K562 (cell line): ENCODE measurements around the gene CFAP54. TPM values are rescaled to one million over a fixed set of nuclear protein-coding genes. Genes with fewer than 3 reads are reported as not detected.

Source experiments
- ATAC-seq: fragments of 200-7000 bp; cut with Tn5 transposase; 3 replicates; pipeline ENCODE4 v1.9.1; 2020; ENCODE audit warnings: moderate library complexity
- BruUV-seq: library from RNA; stranded (reverse); fragments of 400-500 nt; replicated peaks from 2 replicates; lab custom pipeline; 2021; lab: Mats Ljungman, UMichigan
- CTCF ChIA-PET: fragments of 300-600 bp; formaldehyde crosslinking; extraction: SDS; loops from one replicate; lab custom pipeline; 2021; ENCODE audit warnings: low intra/inter-chr PET ratio; lab: Yijun Ruan, JAX
- POLR2A ChIA-PET: fragments of 300-600, 350-650 bp; sonication (Branson Sonifier 250); formaldehyde crosslinking; extraction: SDS; loops from one replicate; lab custom pipeline; 2021; ENCODE audit warnings: antibody characterized with exemption, inconsistent platforms; lab: Yijun Ruan, JAX
- DNase-seq, 4 experiments: peaks; one replicate each; pipeline versions ENCODE4 v3.0.0 to v3.0.0-alpha.2; 2011 to 2018; ENCODE audit warnings: low spot score in 3 of 4, mixed read lengths in 3 of 4; ENCODE audit errors: extremely low read depth in 1 of 4
- FAIRE-seq: peaks from 2 replicates; lab custom pipeline; 2011; peaks lifted over from hg19 to GRCh38; lab: Jason Lieb, UNC
- H2AFZ ChIP-seq: 2 replicates; pipeline ENCODE4 v1.6.0; 2011; ENCODE audit warnings: low read depth, low read length, control low read depth, inconsistent platforms
- H3K27ac ChIP-seq: fragments of 200-600 bp; 3 replicates; pipeline ENCODE4 v1.8.0; 2011; ENCODE audit warnings: low read depth, mild to moderate bottlenecking, control low read depth, inconsistent platforms, low read length, moderate library complexity, mixed read lengths; ENCODE audit errors: extremely low read depth
- H3K27me3 ChIP-seq, 2 experiments: fragments of 300-600 bp in 1 of 2; 2 replicates in 1 of 2; 3 replicates in 1 of 2; pipeline versions ENCODE4 v1.6.0 to v1.8.0; 2011; ENCODE audit warnings: inconsistent platforms in 2 of 2, low read length in 2 of 2, mild to moderate bottlenecking in 1 of 2, mixed read lengths in 1 of 2, moderate library complexity in 1 of 2; ENCODE audit not compliant: control insufficient read depth in 2 of 2, insufficient read depth in 2 of 2
- H3K36me3 ChIP-seq: fragments of 300-600 bp; 3 replicates; pipeline ENCODE4 v1.8.0; 2011; ENCODE audit warnings: mild to moderate bottlenecking, low read length, inconsistent platforms; ENCODE audit not compliant: control insufficient read depth, insufficient read depth
- H3K4me1 ChIP-seq, 2 experiments: fragments of 200-600 bp in 1 of 2; replicated peaks in 1 of 2; 2 replicates in 1 of 2; 3 replicates in 1 of 2; pipeline versions ENCODE4 v1.5.1 to v1.8.0; 2011; ENCODE audit warnings: inconsistent platforms in 2 of 2, low read length in 2 of 2, mild to moderate bottlenecking in 1 of 2, mixed read lengths in 1 of 2, moderate library complexity in 1 of 2; ENCODE audit not compliant: control insufficient read depth in 2 of 2, insufficient read depth in 2 of 2
- H3K4me2 ChIP-seq: 2 replicates; pipeline ENCODE4 v1.6.1; 2011; ENCODE audit warnings: low read length, control low read depth, inconsistent platforms, mixed read lengths; ENCODE audit not compliant: insufficient read depth
- H3K4me3 ChIP-seq: fragments of 200-600 bp; sonication (generic), shearing (Covaris generic); 2 replicates; pipeline ENCODE4 v1.5.1; 2016; ENCODE audit warnings: control low read depth, inconsistent platforms
- H3K79me2 ChIP-seq: fragments of 200-600 bp; 3 replicates; pipeline ENCODE4 v1.8.0; 2011; ENCODE audit warnings: low read length, inconsistent platforms; ENCODE audit not compliant: control insufficient read depth, insufficient read depth
- H3K9ac ChIP-seq, 2 experiments: 2 replicates each; pipeline versions ENCODE4 v1.6.0 to v1.6.1; 2011; ENCODE audit warnings: low read depth in 2 of 2, low read length in 2 of 2, control low read depth in 1 of 2, inconsistent platforms in 1 of 2, mild to moderate bottlenecking in 1 of 2, mixed read lengths in 1 of 2; ENCODE audit not compliant: insufficient read depth in 1 of 2
- H3K9me1 ChIP-seq: one replicate; pipeline ENCODE4 v1.6.0; 2011; ENCODE audit warnings: inconsistent platforms, mild to moderate bottlenecking, low read length, moderate library complexity; ENCODE audit not compliant: control insufficient read depth, insufficient read depth
- H3K9me3 ChIP-seq: replicated peaks from 2 replicates; pipeline ENCODE4 v1.5.1; 2011; ENCODE audit warnings: low read depth, low read length, inconsistent platforms; ENCODE audit not compliant: control insufficient read depth, insufficient read depth
- H4K20me1 ChIP-seq: replicated peaks from 2 replicates; pipeline ENCODE4 v1.6.1; 2011; ENCODE audit warnings: low read length, inconsistent platforms, mixed read lengths; ENCODE audit not compliant: control insufficient read depth, insufficient read depth
- BCOR ChIP-seq: fragments of 450-650 bp; IDR thresholded peaks from 2 replicates; pipeline ENCODE4 v1.6.1; 2016
- CCAR2 ChIP-seq: fragments of 200-400 bp; formaldehyde crosslinking; IDR thresholded peaks from 2 replicates; pipeline ENCODE4 v1.6.1; 2017; ENCODE audit warnings: mild to moderate bottlenecking, low read depth, low read length
- COPS2 ChIP-seq: fragments of 450-650 bp; conservative IDR thresholded peaks from 2 replicates; pipeline ENCODE4 v1.6.1; 2016; ENCODE audit warnings: mild to moderate bottlenecking, moderate library complexity
- E2F3 ChIP-seq: fragments of 250-450 bp; sonication (Bioruptor Pico); IDR thresholded peaks from 2 replicates; pipeline ENCODE4 v1.4.0; 2020; ENCODE audit warnings: mild to moderate bottlenecking
- HNRNPH1 ChIP-seq: fragments of 200-400 bp; formaldehyde crosslinking; optimal IDR thresholded peaks from 2 replicates; pipeline ENCODE3; 2017; ENCODE audit warnings: low read depth, mild to moderate bottlenecking, low read length, moderate library complexity
- ZNF184 ChIP-seq: sonication (generic); formaldehyde crosslinking; IDR thresholded peaks from 2 replicates; pipeline ENCODE4 v1.5.0; 2020; ENCODE audit warnings: missing genetic modification reagents
- in situ Hi-C: fragments of 300-500 bp; cut with MboI; formaldehyde crosslinking; loops from 4 replicates; pipeline ENCODE4 v1.15.0; 2018; ENCODE audit warnings: inconsistent platforms, mixed read lengths
- intact Hi-C: fragments of 100-400 bp; cut with micrococcal nuclease; formaldehyde crosslinking; loops from 2 replicates; pipeline ENCODE4 v1.14.2; 2022
- polyA plus RNA-seq, 8 experiments: library from polyadenylated mRNA; depleted of rRNA in 4 of 8; stranded (reverse) in 5 of 8; unstranded in 3 of 8; fragments of >200 nt; fragmentation: Nextera tagmentation in 2 of 8; fragmentation: Illumina TruSeq in 1 of 8; extraction: Ambion mirVana in 2 of 8; extraction: Trizol in 1 of 8; gene quantifications; 2 replicates each; pipeline versions ENCODE4 v1.2.1 to v1.2.3, GENCODE V29; 2011 to 2014; ENCODE audit warnings: inconsistent platforms in 1 of 8, missing spikeins in 1 of 8
- total RNA-seq, 7 experiments: library from RNA; depleted of rRNA in 6 of 7; stranded (reverse); fragments of >200 nt in 6 of 7; fragmentation: Illumina TruSeq in 2 of 7; extraction: Trizol in 2 of 7; gene quantifications; 2 replicates each; pipeline versions ENCODE4 v1.2.1 to v1.2.3, GENCODE V29; 2011 to 2021; ENCODE audit warnings: low replicate concordance in 1 of 7
- TF ChIP-seq, protein P1 (sequence below): fragments of 450-650 bp; formaldehyde crosslinking; IDR thresholded peaks from 2 replicates; pipeline ENCODE4 v1.4.0; 2022; ENCODE audit warnings: missing genetic modification characterization
- TF ChIP-seq, protein P2 (sequence below), 3 experiments: fragments of 200-800 bp in 1 of 3; fragments of 250-450 bp in 1 of 3; fragments of 450-650 bp in 1 of 3; sonication (Bioruptor Pico) in 1 of 3; sonication (Bioruptor generic) in 1 of 3; formaldehyde crosslinking in 1 of 3; IDR thresholded peaks; 2 replicates each; pipeline versions ENCODE4 v1.6.1 to v1.8.0; 2016 to 2022; ENCODE audit warnings: mild to moderate bottlenecking in 2 of 3, missing genetic modification characterization in 2 of 3, missing compliant biosample characterization in 1 of 3, moderate library complexity in 1 of 3

The CFAP54 gene
- total and polyA plus RNA-seq, 9 of the 15 experiments (the other 6 are each of a cell fraction or from before 2014, with no cell fraction given): 0.03 to 0.23 (median 0.10) TPM; not detected in 3

DNA sequence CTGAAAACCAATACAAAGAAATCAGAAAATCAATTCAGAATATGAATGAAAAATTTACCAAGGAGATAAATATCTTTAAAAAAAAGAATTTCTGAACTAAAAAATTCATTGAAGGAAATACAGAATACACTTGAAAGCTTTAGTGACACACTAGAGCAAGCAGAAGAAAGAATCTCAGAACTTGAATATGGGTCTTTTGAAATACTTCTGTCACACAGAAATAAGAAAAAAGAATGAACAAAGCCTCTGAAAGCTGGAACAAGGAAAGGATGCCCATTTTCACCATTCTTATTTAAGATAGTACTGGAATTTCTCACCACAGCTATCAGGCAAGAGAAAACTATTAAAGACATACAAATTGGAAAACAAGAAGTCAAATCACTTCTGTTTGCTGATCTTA is 314.6 kb downstream of the CFAP54 start:
- no peak overlapping the region for H3K4me3 ChIP-seq
- FAIRE-seq (no peak), ATAC-seq (no peak), DNase-seq (no peak)
- BruUV-seq: no TSS peak
- H3K36me3 ChIP-seq: no peaks in the 10 kb centered on the region
- no peaks in the 10 kb centered on the region for H3K27me3 ChIP-seq
- H3K9ac ChIP-seq: no peak overlapping the region
- no peaks in the 10 kb centered on the region for H4K20me1 ChIP-seq
- POLR2A ChIA-PET: no interaction called here
- no peaks in the 10 kb centered on the region for H3K4me1 ChIP-seq
- intact Hi-C loops: no loop called here
- in situ Hi-C loops: no loop called here
- no peak overlapping the region for H3K27ac ChIP-seq
- TF ChIP-seq BCOR (no peak), ZNF184 (CRISPR knock-in tag) (no peak), COPS2 (no peak), HNRNPH1 (no peak), CCAR2 (no peak), E2F3 (CRISPR knock-in tag) (no peak)
- TF ChIP-seq, protein P1, sequence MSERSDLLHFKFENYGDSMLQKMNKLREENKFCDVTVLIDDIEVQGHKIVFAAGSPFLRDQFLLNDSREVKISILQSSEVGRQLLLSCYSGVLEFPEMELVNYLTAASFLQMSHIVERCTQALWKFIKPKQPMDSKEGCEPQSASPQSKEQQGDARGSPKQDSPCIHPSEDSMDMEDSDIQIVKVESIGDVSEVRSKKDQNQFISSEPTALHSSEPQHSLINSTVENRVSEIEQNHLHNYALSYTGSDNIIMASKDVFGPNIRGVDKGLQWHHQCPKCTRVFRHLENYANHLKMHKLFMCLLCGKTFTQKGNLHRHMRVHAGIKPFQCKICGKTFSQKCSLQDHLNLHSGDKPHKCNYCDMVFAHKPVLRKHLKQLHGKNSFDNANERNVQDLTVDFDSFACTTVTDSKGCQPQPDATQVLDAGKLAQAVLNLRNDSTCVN (CRISPR knock-in tag): no peak
- TF ChIP-seq, protein P2, sequence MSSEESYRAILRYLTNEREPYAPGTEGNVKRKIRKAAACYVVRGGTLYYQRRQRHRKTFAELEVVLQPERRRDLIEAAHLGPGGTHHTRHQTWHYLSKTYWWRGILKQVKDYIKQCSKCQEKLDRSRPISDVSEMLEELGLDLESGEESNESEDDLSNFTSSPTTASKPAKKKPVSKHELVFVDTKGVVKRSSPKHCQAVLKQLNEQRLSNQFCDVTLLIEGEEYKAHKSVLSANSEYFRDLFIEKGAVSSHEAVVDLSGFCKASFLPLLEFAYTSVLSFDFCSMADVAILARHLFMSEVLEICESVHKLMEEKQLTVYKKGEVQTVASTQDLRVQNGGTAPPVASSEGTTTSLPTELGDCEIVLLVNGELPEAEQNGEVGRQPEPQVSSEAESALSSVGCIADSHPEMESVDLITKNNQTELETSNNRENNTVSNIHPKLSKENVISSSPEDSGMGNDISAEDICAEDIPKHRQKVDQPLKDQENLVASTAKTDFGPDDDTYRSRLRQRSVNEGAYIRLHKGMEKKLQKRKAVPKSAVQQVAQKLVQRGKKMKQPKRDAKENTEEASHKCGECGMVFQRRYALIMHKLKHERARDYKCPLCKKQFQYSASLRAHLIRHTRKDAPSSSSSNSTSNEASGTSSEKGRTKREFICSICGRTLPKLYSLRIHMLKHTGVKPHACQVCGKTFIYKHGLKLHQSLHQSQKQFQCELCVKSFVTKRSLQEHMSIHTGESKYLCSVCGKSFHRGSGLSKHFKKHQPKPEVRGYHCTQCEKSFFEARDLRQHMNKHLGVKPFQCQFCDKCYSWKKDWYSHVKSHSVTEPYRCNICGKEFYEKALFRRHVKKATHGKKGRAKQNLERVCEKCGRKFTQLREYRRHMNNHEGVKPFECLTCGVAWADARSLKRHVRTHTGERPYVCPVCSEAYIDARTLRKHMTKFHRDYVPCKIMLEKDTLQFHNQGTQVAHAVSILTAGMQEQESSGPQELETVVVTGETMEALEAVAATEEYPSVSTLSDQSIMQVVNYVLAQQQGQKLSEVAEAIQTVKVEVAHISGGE (CRISPR knock-in tag; IDR thresholded peaks at IDR 0.05): no peak
- no peaks in the 10 kb centered on the region for H3K9me1 ChIP-seq
- no peak overlapping the region for H3K4me2 ChIP-seq
- no peaks in the 10 kb centered on the region for H3K79me2 ChIP-seq
- H2AFZ ChIP-seq: no peak overlapping the region
- H3K9me3 ChIP-seq: 0 out of 2 replicates have a peak, but pooled peaks cover 2% of the 10 kb centered on the region
- CTCF ChIA-PET: no interaction called here
